HCT116 (cell line): ENCODE measurements around the gene SLC25A12. TPM values are rescaled to one million over a fixed set of nuclear protein-coding genes. Genes with fewer than 3 reads are reported as not detected.

Experiments used
- ATAC-seq: fragments of 200-7000 bp; cut with Tn5 transposase; 2 replicates; pipeline ENCODE4 v1.9.1; 2020; ENCODE audit warnings: mild to moderate bottlenecking, moderate library complexity
- BruUV-seq: library from RNA; stranded (reverse); fragments of 400-500 nt; replicated peaks from 2 replicates; lab custom pipeline; 2021; lab: Mats Ljungman, UMichigan
- CTCF ChIA-PET: fragments of 300-600 bp; sonication (Branson Sonifier 250); formaldehyde crosslinking; loops from one replicate; lab custom pipeline; 2021; ENCODE audit warnings: antibody characterized with exemption; lab: Charles Lee
- POLR2A ChIA-PET: fragments of 300-600, 350-600 bp; sonication (Branson Sonifier 250); formaldehyde crosslinking; loops from one replicate; lab custom pipeline; 2021; ENCODE audit warnings: antibody characterized with exemption; lab: Charles Lee
- RAD21 ChIA-PET, 2 experiments: fragments of 300-600 bp; sonication (Branson Sonifier 250); formaldehyde crosslinking; loops; one replicate each; lab custom pipeline; 2023; ENCODE audit warnings: low total read pairs in 2 of 2; ENCODE audit not compliant: uncharacterized antibody in 2 of 2, unreplicated experiment in 2 of 2, low non-redundant PET in 1 of 2; lab: Charles Lee
- DNase-seq: peaks from one replicate; pipeline ENCODE4 v3.0.0-alpha.2; 2010; ENCODE audit warnings: low read depth, low spot score
- H2AFZ ChIP-seq: fragments of 200-600 bp; shearing (Covaris generic), sonication (generic); 2 replicates; pipeline ENCODE4 v1.6.1; 2017; ENCODE audit warnings: low read depth, mixed run types, mixed read lengths, antibody characterized with exemption, low read length; ENCODE audit not compliant: poor library complexity, severe bottlenecking
- H3K27ac ChIP-seq: 2 replicates; pipeline ENCODE4 v1.5.1; 2012; ENCODE audit warnings: low read depth, low read length
- H3K27me3 ChIP-seq: fragments of 200-600 bp; sonication (generic); 2 replicates; pipeline ENCODE4 v1.6.1; 2016; ENCODE audit warnings: mixed run types, low read length, mixed read lengths; ENCODE audit not compliant: insufficient read depth
- H3K36me3 ChIP-seq, 2 experiments: fragments of 200-500 bp in 1 of 2; fragments of 200-600 bp in 1 of 2; sonication (Bioruptor generic) in 1 of 2; sonication (generic) in 1 of 2; 2 replicates each; pipeline versions ENCODE4 v1.5.1 to v1.6.1; 2014 to 2016; ENCODE audit warnings: low read length in 2 of 2, inconsistent platforms in 1 of 2, mixed read lengths in 1 of 2, mixed run types in 1 of 2; ENCODE audit not compliant: insufficient read depth in 2 of 2, control insufficient read depth in 1 of 2
- H3K4me1 ChIP-seq, 2 experiments: fragments of 200-600 bp in 1 of 2; sonication (generic) in 1 of 2; 2 replicates each; pipeline versions ENCODE4 v1.5.1 to v1.6.1; 2012 to 2017; ENCODE audit warnings: low read length in 2 of 2, inconsistent platforms in 1 of 2, mild to moderate bottlenecking in 1 of 2, mixed read lengths in 1 of 2, mixed run types in 1 of 2, moderate library complexity in 1 of 2; ENCODE audit not compliant: insufficient read depth in 2 of 2, control insufficient read depth in 1 of 2
- H3K4me2 ChIP-seq: fragments of 200-600 bp; sonication (generic); 2 replicates; pipeline ENCODE4 v1.6.1; 2017; ENCODE audit warnings: mixed run types, low read length, mixed read lengths
- H3K4me3 ChIP-seq, 2 experiments: fragments of 200-600 bp in 1 of 2; sonication (generic) in 1 of 2; replicated peaks in 1 of 2; 2 replicates each; pipeline ENCODE4 v1.5.1; 2011 to 2016; ENCODE audit warnings: low read length in 2 of 2, control low read depth in 1 of 2, low read depth in 1 of 2, mild to moderate bottlenecking in 1 of 2, mixed read lengths in 1 of 2, mixed run types in 1 of 2
- H3K79me2 ChIP-seq: fragments of 200-600 bp; sonication (generic); 2 replicates; pipeline ENCODE4 v1.6.1; 2017; ENCODE audit warnings: mild to moderate bottlenecking, mixed run types, low read length, moderate library complexity, mixed read lengths; ENCODE audit not compliant: insufficient read depth
- H3K9ac ChIP-seq: fragments of 200-600 bp; sonication (generic); 2 replicates; pipeline ENCODE4 v1.6.1; 2016; ENCODE audit warnings: low read length, mixed read lengths
- H3K9me2 ChIP-seq: fragments of 200-600 bp; sonication (generic), shearing (Covaris generic); 2 replicates; pipeline ENCODE4 v1.6.1; 2017; ENCODE audit warnings: mixed run types, mild to moderate bottlenecking, moderate library complexity; ENCODE audit not compliant: insufficient read depth
- H3K9me3 ChIP-seq, 2 experiments: fragments of 200-500 bp in 1 of 2; fragments of 200-600 bp in 1 of 2; sonication (Bioruptor generic) in 1 of 2; sonication (generic) in 1 of 2; 2 replicates each; pipeline ENCODE4 v1.6.1; 2014 to 2017; ENCODE audit warnings: low read length in 2 of 2, mixed read lengths in 2 of 2, inconsistent platforms in 1 of 2, low read depth in 1 of 2, mild to moderate bottlenecking in 1 of 2, mixed run types in 1 of 2, moderate library complexity in 1 of 2; ENCODE audit not compliant: control insufficient read depth in 1 of 2, insufficient read depth in 1 of 2
- H4K20me1 ChIP-seq: fragments of 200-600 bp; sonication (generic), shearing (Covaris generic); 2 replicates; pipeline ENCODE4 v1.6.1; 2017; ENCODE audit warnings: mixed run types, mild to moderate bottlenecking, moderate library complexity; ENCODE audit not compliant: insufficient read depth
- ELF1 ChIP-seq: IDR thresholded peaks from 2 replicates; pipeline ENCODE4 v1.6.1; 2012; ENCODE audit warnings: low read depth, borderline replicate concordance
- EZH2 ChIP-seq: fragments of 200-600 bp; sonication (generic); IDR thresholded peaks from 2 replicates; pipeline ENCODE4 v1.6.1; 2017; ENCODE audit warnings: antibody characterized with exemption, mixed run types
- EZH2phosphoT487 ChIP-seq: fragments of 200-600 bp; IDR thresholded peaks from 2 replicates; pipeline ENCODE4 v1.6.1; 2018; ENCODE audit warnings: antibody characterized with exemption, borderline replicate concordance
- SP1 ChIP-seq: IDR thresholded peaks from 2 replicates; pipeline ENCODE4 v1.6.1; 2012; ENCODE audit warnings: low read depth
- TCF7L2 ChIP-seq: IDR thresholded peaks from 2 replicates; pipeline ENCODE4 v1.7.0; 2011; ENCODE audit warnings: borderline replicate concordance, inconsistent platforms; ENCODE audit not compliant: insufficient read depth, insufficient read length; ENCODE audit errors: extremely low read depth
- YY1 ChIP-seq: IDR thresholded peaks from 2 replicates; pipeline ENCODE4 v1.6.1; 2011; ENCODE audit warnings: low read length, low read depth, moderate library complexity, mild to moderate bottlenecking; ENCODE audit not compliant: insufficient replicate concordance; ENCODE audit errors: extremely low read depth
- intact Hi-C: fragments of 100-400 bp; cut with micrococcal nuclease; formaldehyde crosslinking; loops from 2 replicates; pipeline ENCODE4 v1.10.0; 2022
- total RNA-seq: library from RNA; stranded (reverse); gene quantifications from one replicate; pipeline ENCODE4 v1.2.1, GENCODE V29; 2021; ENCODE audit not compliant: unreplicated experiment
- TF ChIP-seq, protein P1 (sequence below): IDR thresholded peaks from 2 replicates; pipeline ENCODE4 v1.6.1; 2012
- TF ChIP-seq, protein P2 (sequence below), 3 experiments: fragments of 200-600 bp in 1 of 3; sonication (generic) in 1 of 3; IDR thresholded peaks in 2 of 3; conservative IDR thresholded peaks in 1 of 3; 2 replicates each; pipeline ENCODE4 v1.5.1; 2012 to 2017; ENCODE audit warnings: low read depth in 2 of 3, low read length in 2 of 3, antibody characterized with exemption in 1 of 3, borderline replicate concordance in 1 of 3, control low read depth in 1 of 3, mild to moderate bottlenecking in 1 of 3, mixed read lengths in 1 of 3, mixed run types in 1 of 3, moderate library complexity in 1 of 3; ENCODE audit not compliant: insufficient read depth in 1 of 3

SLC25A12 gene
- total RNA-seq, 1 experiment from 2014 or later: 16.0 TPM

DNA sequence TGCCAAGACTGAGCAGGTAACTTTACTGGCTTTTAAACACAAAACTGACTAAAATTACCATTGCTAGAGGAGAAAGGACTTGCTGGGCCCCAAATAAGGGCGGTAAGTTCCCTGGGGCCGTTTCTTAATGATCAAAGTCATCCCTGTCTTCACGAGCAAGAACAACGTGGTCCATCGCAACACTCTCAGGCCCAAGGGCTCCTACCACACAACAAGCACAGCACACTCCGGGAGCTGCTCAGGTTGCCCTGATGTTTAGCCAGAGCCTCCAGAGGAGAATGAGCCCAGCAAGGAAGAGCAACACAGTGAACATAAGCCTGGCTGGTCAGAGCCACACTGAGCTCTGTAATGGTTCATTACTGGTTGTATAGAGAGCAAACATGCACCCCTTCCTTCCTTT lies 104.1 kb downstream of the SLC25A12 start:
- ChIA-PET CTCF (no interaction called here), POLR2A (no interaction called here), RAD21 (no interaction called here)
- Histone ChIP-seq H3K9me3 (no peaks in the 10 kb centered on the region), H3K79me2 (no peaks in the 10 kb centered on the region), H3K4me3 (no peak overlapping the region), H3K4me1 (no peaks in the 10 kb centered on the region), H3K9me2 (no peaks in the 10 kb centered on the region), H4K20me1 (no peaks in the 10 kb centered on the region), H3K27ac (no peak overlapping the region), H3K36me3 (peaks cover 7 to 11% of the 10 kb centered on the region in 2 experiments), H3K9ac (no peak overlapping the region), H3K4me2 (no peak overlapping the region), H3K27me3 (no peaks in the 10 kb centered on the region), H2AFZ (no peak overlapping the region)
- DNase-seq (no peak), ATAC-seq (no peak)
- TF ChIP-seq EZH2phosphoT487: no peak
- no peak for TF ChIP-seq TCF7L2
- TF ChIP-seq SP1: no peak
- TF ChIP-seq ELF1: no peak
- TF ChIP-seq, protein P1, sequence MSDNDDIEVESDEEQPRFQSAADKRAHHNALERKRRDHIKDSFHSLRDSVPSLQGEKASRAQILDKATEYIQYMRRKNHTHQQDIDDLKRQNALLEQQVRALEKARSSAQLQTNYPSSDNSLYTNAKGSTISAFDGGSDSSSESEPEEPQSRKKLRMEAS: no peak
- TF ChIP-seq, protein P2, sequence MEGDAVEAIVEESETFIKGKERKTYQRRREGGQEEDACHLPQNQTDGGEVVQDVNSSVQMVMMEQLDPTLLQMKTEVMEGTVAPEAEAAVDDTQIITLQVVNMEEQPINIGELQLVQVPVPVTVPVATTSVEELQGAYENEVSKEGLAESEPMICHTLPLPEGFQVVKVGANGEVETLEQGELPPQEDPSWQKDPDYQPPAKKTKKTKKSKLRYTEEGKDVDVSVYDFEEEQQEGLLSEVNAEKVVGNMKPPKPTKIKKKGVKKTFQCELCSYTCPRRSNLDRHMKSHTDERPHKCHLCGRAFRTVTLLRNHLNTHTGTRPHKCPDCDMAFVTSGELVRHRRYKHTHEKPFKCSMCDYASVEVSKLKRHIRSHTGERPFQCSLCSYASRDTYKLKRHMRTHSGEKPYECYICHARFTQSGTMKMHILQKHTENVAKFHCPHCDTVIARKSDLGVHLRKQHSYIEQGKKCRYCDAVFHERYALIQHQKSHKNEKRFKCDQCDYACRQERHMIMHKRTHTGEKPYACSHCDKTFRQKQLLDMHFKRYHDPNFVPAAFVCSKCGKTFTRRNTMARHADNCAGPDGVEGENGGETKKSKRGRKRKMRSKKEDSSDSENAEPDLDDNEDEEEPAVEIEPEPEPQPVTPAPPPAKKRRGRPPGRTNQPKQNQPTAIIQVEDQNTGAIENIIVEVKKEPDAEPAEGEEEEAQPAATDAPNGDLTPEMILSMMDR (IDR thresholded peaks at IDR 0.05 in 2 of 3, conservative IDR thresholded peaks at IDR 0.05 in 1 of 3; ENCODE audit: borderline replicate concordance in 1 of 3, insufficient read depth in 1 of 3, low read depth in 2 of 3, low read length in 2 of 3): no peak
- TF ChIP-seq YY1: no peak
- TF ChIP-seq EZH2: no peak
- intact Hi-C loops: no loop called here
- BruUV-seq: no TSS peak
